Effector memory CD8-positive, alpha-beta T cell (primary cell): ENCODE results near the gene BCAN.

ENCODE experiments used
- ATAC-seq: fragments of 150-1000 bp; cut with Tn5 transposase; replicated peaks from 2 replicates; pipeline ENCODE4 v1.10.0; 2021; ENCODE audit warnings: mild to moderate bottlenecking, moderate library complexity
- DNase-seq, 3 experiments: peaks; one replicate each; pipeline ENCODE4 v3.0.0; 2021
- H3K27ac Mint-ChIP-seq, 2 donors: one replicate each; pipeline ENCODE4 v1.8.0; 2022; ENCODE audit warnings: mild to moderate bottlenecking in 2 of 2, mixed read lengths in 2 of 2, moderate library complexity in 2 of 2
- H3K27me3 Mint-ChIP-seq, 2 donors: one replicate each; pipeline ENCODE4 v1.8.0; 2022; ENCODE audit warnings: mixed read lengths in 2 of 2
- H3K36me3 Mint-ChIP-seq: one replicate; pipeline ENCODE4 v1.8.0; 2022; ENCODE audit warnings: mild to moderate bottlenecking, moderate library complexity, mixed read lengths; ENCODE audit not compliant: insufficient read depth
- H3K4me1 Mint-ChIP-seq, 2 donors: one replicate each; pipeline ENCODE4 v1.8.0; 2022; ENCODE audit warnings: low read depth in 2 of 2, mixed read lengths in 2 of 2
- H3K4me3 Mint-ChIP-seq, 2 donors: one replicate each; pipeline ENCODE4 v1.8.0; 2022; ENCODE audit warnings: mild to moderate bottlenecking in 2 of 2, mixed read lengths in 2 of 2, moderate library complexity in 2 of 2
- H3K9me3 Mint-ChIP-seq, 2 donors: one replicate each; pipeline ENCODE4 v1.8.0; 2022; ENCODE audit warnings: mixed read lengths in 2 of 2

BCAN gene

GRCh38 chr1:156671804-156672203 lies 29.9 kb downstream of the BCAN start:
- Mint-ChIP-seq H3K36me3 (peaks cover 4% of the 10 kb centered on the region), H3K4me1 (peaks cover under 1 to 6% of the 10 kb centered on the region in 2 donors), H3K27me3 (peaks cover 45 to 66% of the 10 kb centered on the region in 2 donors), H3K4me3 (no peak overlapping the region), H3K9me3 (no peaks in the 10 kb centered on the region), H3K27ac (peak overlapping the region in 1 of 2 donors; percentile 2)
- DNase-seq (no peak), ATAC-seq (no peak)

- Mint-ChIP-seq H3K36me3 (peaks cover 4% of the 10 kb centered on the region), H3K27me3 (peaks cover 62 to 84% of the 10 kb centered on the region in 2 donors), H3K27ac (peak overlapping the region in 1 of 2 donors; percentile 28), H3K9me3 (no peaks in the 10 kb centered on the region), H3K4me3 (no peak overlapping the region), H3K4me1 (peaks cover 11% of the 10 kb centered on the region in 2 donors)
- DNase-seq, result no peak
- no peak for ATAC-seq
Observed at GRCh38 chr1:156673387-156674121, 31.6 kb downstream of the BCAN start.

- no peak for DNase-seq
- ATAC-seq, result no peak
- Mint-ChIP-seq H3K27ac (no peak overlapping the region), H3K36me3 (no peaks in the 10 kb centered on the region), H3K27me3 (peaks cover 78 to 96% of the 10 kb centered on the region in 2 donors), H3K4me3 (no peak overlapping the region), H3K4me1 (peaks cover 11% of the 10 kb centered on the region in 2 donors), H3K9me3 (no peaks in the 10 kb centered on the region)
Observed at GRCh38 chr1:156675210-156676113, 33.5 kb downstream of the BCAN start.

- peaks cover 81 to 96% of the 10 kb centered on the region in 2 donors for H3K27me3 Mint-ChIP-seq
- DNase-seq (no peak), ATAC-seq (no peak)
- H3K4me1 Mint-ChIP-seq, result peaks cover 8 to 11% of the 10 kb centered on the region in 2 donors
- no peaks in the 10 kb centered on the region for H3K9me3 Mint-ChIP-seq
- H3K27ac Mint-ChIP-seq, result no peak overlapping the region
- no peak overlapping the region for H3K4me3 Mint-ChIP-seq
- no peaks in the 10 kb centered on the region for H3K36me3 Mint-ChIP-seq
Observed at GRCh38 chr1:156676114-156676819, 34.4 kb downstream of the BCAN start.

- Mint-ChIP-seq H3K9me3 (no peaks in the 10 kb centered on the region), H3K4me1 (peaks cover 5 to 11% of the 10 kb centered on the region in 2 donors), H3K36me3 (no peaks in the 10 kb centered on the region), H3K27ac (no peak within 1 kb of the TSS), H3K4me3 (peak within 1 kb of the TSS in 1 of 2 donors; percentile 54), H3K27me3 (peaks cover 81 to 96% of the 10 kb centered on the region in 2 donors)
- DNase-seq (no peak), ATAC-seq (no peak)
Observed at GRCh38 chr1:156676820-156677615, 35.1 kb downstream of the BCAN start, which contains the start of gene NES. TSS of gene NES (minus strand) at chr1:156677407. CDS start at chr1:156677264, 143 bp downstream.

- Mint-ChIP-seq H3K27ac (no peak overlapping the region), H3K27me3 (peaks cover 79 to 95% of the 10 kb centered on the region in 2 donors), H3K4me3 (peak overlapping the region in 1 of 2 donors; percentile 54), H3K9me3 (no peaks in the 10 kb centered on the region), H3K36me3 (peaks cover 3% of the 10 kb centered on the region), H3K4me1 (peaks cover 5 to 11% of the 10 kb centered on the region in 2 donors)
- peak; percentile 14 for ATAC-seq
- no peak for DNase-seq
Observed at GRCh38 chr1:156677616-156678596, 36.0 kb downstream of the BCAN start.

GRCh38 chr1:156680056-156680455 lies 38.1 kb downstream of the BCAN start:
- ATAC-seq (no peak), DNase-seq (no peak)
- H3K4me1 Mint-ChIP-seq, result peaks cover 5 to 16% of the 10 kb centered on the region in 2 donors
- peaks cover 8% of the 10 kb centered on the region for H3K36me3 Mint-ChIP-seq
- H3K27ac Mint-ChIP-seq, result no peak overlapping the region
- H3K9me3 Mint-ChIP-seq, result no peaks in the 10 kb centered on the region
- peaks cover 73 to 95% of the 10 kb centered on the region in 2 donors for H3K27me3 Mint-ChIP-seq
- H3K4me3 Mint-ChIP-seq, result no peak overlapping the region

GRCh38 chr1:156681196-156681960 lies 39.5 kb downstream of the BCAN start:
- Mint-ChIP-seq H3K9me3 (no peaks in the 10 kb centered on the region), H3K4me1 (peaks cover 5 to 16% of the 10 kb centered on the region in 2 donors), H3K36me3 (peaks cover 8% of the 10 kb centered on the region), H3K27me3 (peaks cover 67 to 92% of the 10 kb centered on the region in 2 donors), H3K4me3 (no peak overlapping the region), H3K27ac (no peak overlapping the region)
- DNase-seq, result no peak
- ATAC-seq, result no peak

GRCh38 chr1:156682166-156682890 lies 40.4 kb downstream of the BCAN start:
- Mint-ChIP-seq H3K4me3 (no peak overlapping the region), H3K4me1 (peaks cover 5 to 11% of the 10 kb centered on the region in 2 donors), H3K9me3 (no peaks in the 10 kb centered on the region), H3K36me3 (peaks cover 8% of the 10 kb centered on the region), H3K27ac (no peak overlapping the region), H3K27me3 (peaks cover 62 to 85% of the 10 kb centered on the region in 2 donors)
- DNase-seq, result no peak
- no peak for ATAC-seq

GRCh38 chr1:156684227-156684782 lies 42.4 kb downstream of the BCAN start:
- Mint-ChIP-seq H3K4me1 (peaks cover under 1 to 5% of the 10 kb centered on the region in 2 donors), H3K27ac (no peak overlapping the region), H3K36me3 (peaks cover 8% of the 10 kb centered on the region), H3K4me3 (no peak overlapping the region), H3K9me3 (no peaks in the 10 kb centered on the region), H3K27me3 (peaks cover 55 to 79% of the 10 kb centered on the region in 2 donors)
- ATAC-seq (peak; percentile 48), DNase-seq (no peak)
